Right cardiac atrium (tissue), 5 donors: Measurements from ENCODE around the gene SCGB2A2. TPM values are rescaled to one million over a fixed set of nuclear protein-coding genes. Genes with fewer than 3 reads are reported as not detected.
A peak's percentile ranks its signal among the peaks of the same experiment; 100 is the strongest.

ENCODE experiments used
- ATAC-seq, 2 donors: fragments of 200-7000 bp; cut with Tn5 transposase; one replicate each; pipeline versions ENCODE4 v1.8.0 to v1.9.1; 2020; ENCODE audit warnings: moderate library complexity in 2 of 2, mild to moderate bottlenecking in 1 of 2
- DNase-seq, 3 donors: peaks; one replicate each; pipeline ENCODE4 v3.0.0-alpha.2; 2020
- H3K27ac ChIP-seq: one replicate; pipeline ENCODE4 v1.5.1; 2013; ENCODE audit warnings: mild to moderate bottlenecking, low read length, control low read depth, moderate library complexity
- H3K27me3 ChIP-seq: one replicate; pipeline ENCODE4 v1.6.1; 2013; ENCODE audit not compliant: control insufficient read depth, insufficient read depth
- H3K4me1 ChIP-seq: one replicate; pipeline ENCODE4 v1.6.1; 2013; ENCODE audit warnings: low read length; ENCODE audit not compliant: control insufficient read depth, insufficient read depth
- H3K4me3 ChIP-seq: one replicate; pipeline ENCODE4 v1.5.1; 2013; ENCODE audit warnings: low read length, control low read depth
- H3K9me3 ChIP-seq: one replicate; pipeline ENCODE4 v1.6.1; 2013; ENCODE audit warnings: low read length; ENCODE audit not compliant: control insufficient read depth
- WGBS: extraction: QIAGEN DNeasy Blood & Tissue Kit; methylation state at CpG from one replicate; pipeline ENCODE4 v1.1.7; 2013; 5-methylcytosine and 5-hydroxymethylcytosine counted together
- intact Hi-C, 4 donors: fragments of 100-400 bp; cut with DNase I; formaldehyde crosslinking; loops; one replicate each; pipeline versions ENCODE4 v1.11.0 to v1.14.0; 2022 to 2023
- long read RNA-seq, 4 donors: library from polyadenylated mRNA; unstranded; transcript quantifications; one replicate each; pipeline ENCODE4 v2.0.0, GENCODE V29; 2020 to 2021
- polyA plus RNA-seq: library from polyadenylated mRNA; stranded (reverse); fragments of 200-250 nt; gene quantifications from one replicate; pipeline ENCODE4 v1.2.3, GENCODE V29; 2013
- total RNA-seq, 4 donors: library from RNA; stranded (reverse); fragmentation: NEBNext Ultra II Directional; extraction: Animal tissue kit (Norgen Biotek cat#: 25700); gene quantifications; one replicate each; pipeline ENCODE4 v1.2.1, GENCODE V29; 2021
- donor health status: healthy with polysubstance abuse.
- donor health status: DM: no; HTN: yes; CAD: no.
- donor health status: DM: no; HTN: no; CAD: no.
- donor health status: DM: no; HTN: yes; CAD: no; lungs with severe emphysema.
- donor health status: DM: yes; HTN: yes; CAD: no.

SCGB2A2 gene
- total RNA-seq = not detected
- polyA plus RNA-seq = not detected
- long read RNA-seq, donor 1 = 0 reads
- long read RNA-seq, donor 2 = 0 reads
- long read RNA-seq, donor 3 = 0 reads
- long read RNA-seq, donor 4 = 0 reads

- Histone ChIP-seq H3K4me3 (no peak within 1 kb of the TSS), H3K27ac (no peak within 1 kb of the TSS), H3K9me3 (no peaks in the 10 kb centered on the region), H3K27me3 (no peaks in the 10 kb centered on the region), H3K4me1 (no peaks in the 10 kb centered on the region)
- intact Hi-C loops = no loop called here
- 75% methylated on average over 10 of the region's 10 CpGs for WGBS
- DNase-seq (no peak), ATAC-seq (no peak)
Measured at GRCh38 chr11:62269654-62270278, at the start of gene SCGB2A2. Gene SCGB2A2 (plus strand): TSS chr11:62270158. CDS start chr11:62270217, 59 bp downstream.

- Histone ChIP-seq H3K4me3 (no peak overlapping the region), H3K4me1 (no peaks in the 10 kb centered on the region), H3K27ac (no peak overlapping the region), H3K27me3 (no peaks in the 10 kb centered on the region), H3K9me3 (peaks cover 2% of the 10 kb centered on the region)
- ATAC-seq = no peak
- no peak for DNase-seq
- intact Hi-C loops = no loop called here
- WGBS = 93% methylated on average over 3 of the region's 3 CpGs
Measured at GRCh38 chr11:62221498-62221897, 48.5 kb upstream of the SCGB2A2 start.

- intact Hi-C loops = no loop called here
- Histone ChIP-seq H3K27ac (no peak overlapping the region), H3K27me3 (no peaks in the 10 kb centered on the region), H3K4me1 (no peaks in the 10 kb centered on the region), H3K9me3 (peaks cover 2% of the 10 kb centered on the region), H3K4me3 (no peak overlapping the region)
- DNase-seq (no peak), ATAC-seq (no peak)
Measured at GRCh38 chr11:62223095-62223494, 46.9 kb upstream of the SCGB2A2 start.

- ATAC-seq = no peak
- Histone ChIP-seq H3K9me3 (no peaks in the 10 kb centered on the region), H3K27ac (no peak overlapping the region), H3K4me1 (no peaks in the 10 kb centered on the region), H3K4me3 (no peak overlapping the region), H3K27me3 (no peaks in the 10 kb centered on the region)
- no peak for DNase-seq
- intact Hi-C loops = no loop called here
Measured at GRCh38 chr11:62233730-62234129, 36.2 kb upstream of the SCGB2A2 start.

GRCh38 chr11:62236187-62236586 lies 33.8 kb upstream of the SCGB2A2 start:
- Histone ChIP-seq H3K27ac (no peak overlapping the region), H3K4me3 (no peak overlapping the region), H3K4me1 (no peaks in the 10 kb centered on the region), H3K9me3 (no peaks in the 10 kb centered on the region), H3K27me3 (no peaks in the 10 kb centered on the region)
- intact Hi-C loops = no loop called here
- DNase-seq = no peak
- 70% methylated on average over 2 of the region's 2 CpGs for WGBS
- no peak for ATAC-seq

- no peaks in the 10 kb centered on the region for H3K27me3 ChIP-seq
- WGBS = 69% methylated on average over 4 of the region's 4 CpGs
Measured at GRCh38 chr11:62237499-62237898, 32.5 kb upstream of the SCGB2A2 start.

GRCh38 chr11:62238151-62238550 lies 31.8 kb upstream of the SCGB2A2 start:
- H3K27ac ChIP-seq = no peak overlapping the region
- intact Hi-C loops = no loop called here
- WGBS = 78% methylated on average over 4 of the region's 4 CpGs

More at GRCh38 chr11:62237499-62237898, 32.5 kb upstream of the SCGB2A2 start:
- intact Hi-C loops = no loop called here
- H3K27ac ChIP-seq = no peak overlapping the region
- no peak for ATAC-seq
- DNase-seq = no peak
- no peak overlapping the region for H3K4me3 ChIP-seq
- no peaks in the 10 kb centered on the region for H3K9me3 ChIP-seq
- no peaks in the 10 kb centered on the region for H3K4me1 ChIP-seq

GRCh38 chr11:62241095-62241494 lies 28.9 kb upstream of the SCGB2A2 start:
- H3K9me3 ChIP-seq = no peaks in the 10 kb centered on the region
- H3K4me3 ChIP-seq = no peak overlapping the region
- intact Hi-C loops = no loop called here
- H3K27ac ChIP-seq = no peak overlapping the region
- WGBS = 79% methylated on average over 3 of the region's 3 CpGs
- no peaks in the 10 kb centered on the region for H3K4me1 ChIP-seq
- DNase-seq (no peak), ATAC-seq (no peak)
- no peaks in the 10 kb centered on the region for H3K27me3 ChIP-seq

More at GRCh38 chr11:62238151-62238550, 31.8 kb upstream of the SCGB2A2 start:
- Histone ChIP-seq H3K4me1 (no peaks in the 10 kb centered on the region), H3K27me3 (no peaks in the 10 kb centered on the region), H3K9me3 (no peaks in the 10 kb centered on the region), H3K4me3 (no peak overlapping the region)
- ATAC-seq (no peak), DNase-seq (no peak)

- Histone ChIP-seq H3K9me3 (no peaks in the 10 kb centered on the region), H3K4me3 (no peak within 1 kb of the TSS), H3K27me3 (no peaks in the 10 kb centered on the region), H3K27ac (no peak within 1 kb of the TSS), H3K4me1 (no peaks in the 10 kb centered on the region)
- 11% methylated on average over 3 of the region's 3 CpGs for WGBS
- intact Hi-C loops = no loop called here
- DNase-seq = peak; percentile 14 to 73 (median 66)
- ATAC-seq = peak; percentile 64 to 89
Measured at GRCh38 chr11:62242021-62242420, 27.9 kb upstream of the SCGB2A2 start, which contains the start of gene SCGB1D2. Gene SCGB1D2 (plus strand): TSS chr11:62242239. CDS start chr11:62242308, 69 bp downstream.

GRCh38 chr11:62245271-62245753 lies 24.6 kb upstream of the SCGB2A2 start:
- ATAC-seq (peak; percentile 29 to 32), DNase-seq (no peak)
- 21% methylated on average over 6 of the region's 6 CpGs for WGBS
- Histone ChIP-seq H3K9me3 (peaks cover under 1% of the 10 kb centered on the region), H3K27ac (no peak overlapping the region), H3K4me1 (no peaks in the 10 kb centered on the region), H3K27me3 (no peaks in the 10 kb centered on the region), H3K4me3 (no peak overlapping the region)
- intact Hi-C loops = no loop called here

- ATAC-seq (no peak), DNase-seq (no peak)
- intact Hi-C loops = no loop called here
- H3K27me3 ChIP-seq = no peaks in the 10 kb centered on the region
- H3K4me1 ChIP-seq = no peaks in the 10 kb centered on the region
- 52% methylated on average over 4 of the region's 4 CpGs for WGBS
- H3K4me3 ChIP-seq = no peak overlapping the region
- H3K9me3 ChIP-seq = peaks cover 12% of the 10 kb centered on the region
- H3K27ac ChIP-seq = no peak overlapping the region
Measured at GRCh38 chr11:62251698-62252097, 18.3 kb upstream of the SCGB2A2 start.
